ENCODE measurements around the gene PACSIN1.

The PACSIN1 gene

GRCh38 chr6:34513646-34514045, 47.8 kb downstream of the PACSIN1 start:
- no peak overlapping the region for H3K4me3 ChIP-seq (ENCODE audit: low read depth, low read length)
- TF ChIP-seq CTCF (IDR thresholded peaks at IDR 0.05; ENCODE audit: low read depth, low read length, missing control alignments): no peak
- no peak for DNase-seq (ENCODE audit: low read depth)

GRCh38 chr6:34514112-34514511, 48.2 kb downstream of the PACSIN1 start:
- TF ChIP-seq CTCF (IDR thresholded peaks at IDR 0.05; ENCODE audit: low read depth, low read length, missing control alignments): no peak
- H3K4me3 ChIP-seq (ENCODE audit: low read depth, low read length): no peak overlapping the region

GRCh38 chr6:34514593-34515472, 49.0 kb downstream of the PACSIN1 start:
- no peak overlapping the region for H3K4me3 ChIP-seq (ENCODE audit: low read depth, low read length)
- DNase-seq (ENCODE audit: low read depth): no peak
- no peak for TF ChIP-seq CTCF (IDR thresholded peaks at IDR 0.05; ENCODE audit: low read depth, low read length, missing control alignments)

More at GRCh38 chr6:34514112-34514511, 48.2 kb downstream of the PACSIN1 start:
- DNase-seq (ENCODE audit: low read depth): no peak

- no peak for TF ChIP-seq CTCF (IDR thresholded peaks at IDR 0.05; ENCODE audit: low read depth, low read length, missing control alignments)
- no peak for DNase-seq (ENCODE audit: low read depth)
- no peak overlapping the region for H3K4me3 ChIP-seq (ENCODE audit: low read depth, low read length)
These were observed 49.9 kb downstream of the PACSIN1 start for GRCh38 chr6:34515473-34516387.

GRCh38 chr6:34516391-34517324, 50.8 kb downstream of the PACSIN1 start:
- DNase-seq (ENCODE audit: low read depth): no peak
- no peak overlapping the region for H3K4me3 ChIP-seq (ENCODE audit: low read depth, low read length)
- no peak for TF ChIP-seq CTCF (IDR thresholded peaks at IDR 0.05; ENCODE audit: low read depth, low read length, missing control alignments)

GRCh38 chr6:34517461-34517881, 51.6 kb downstream of the PACSIN1 start:
- DNase-seq (ENCODE audit: low read depth): no peak
- no peak for TF ChIP-seq CTCF (IDR thresholded peaks at IDR 0.05; ENCODE audit: low read depth, low read length, missing control alignments)
- no peak overlapping the region for H3K4me3 ChIP-seq (ENCODE audit: low read depth, low read length)

All from GM12864 (cell line).